ENCODE results near the gene FAM76A.
"Not testable (repeated sequence)": the region's sequence is repeated elsewhere in the genome, so short reads cannot be mapped to it uniquely, and the experiment has no call there.

The FAM76A gene

DNA sequence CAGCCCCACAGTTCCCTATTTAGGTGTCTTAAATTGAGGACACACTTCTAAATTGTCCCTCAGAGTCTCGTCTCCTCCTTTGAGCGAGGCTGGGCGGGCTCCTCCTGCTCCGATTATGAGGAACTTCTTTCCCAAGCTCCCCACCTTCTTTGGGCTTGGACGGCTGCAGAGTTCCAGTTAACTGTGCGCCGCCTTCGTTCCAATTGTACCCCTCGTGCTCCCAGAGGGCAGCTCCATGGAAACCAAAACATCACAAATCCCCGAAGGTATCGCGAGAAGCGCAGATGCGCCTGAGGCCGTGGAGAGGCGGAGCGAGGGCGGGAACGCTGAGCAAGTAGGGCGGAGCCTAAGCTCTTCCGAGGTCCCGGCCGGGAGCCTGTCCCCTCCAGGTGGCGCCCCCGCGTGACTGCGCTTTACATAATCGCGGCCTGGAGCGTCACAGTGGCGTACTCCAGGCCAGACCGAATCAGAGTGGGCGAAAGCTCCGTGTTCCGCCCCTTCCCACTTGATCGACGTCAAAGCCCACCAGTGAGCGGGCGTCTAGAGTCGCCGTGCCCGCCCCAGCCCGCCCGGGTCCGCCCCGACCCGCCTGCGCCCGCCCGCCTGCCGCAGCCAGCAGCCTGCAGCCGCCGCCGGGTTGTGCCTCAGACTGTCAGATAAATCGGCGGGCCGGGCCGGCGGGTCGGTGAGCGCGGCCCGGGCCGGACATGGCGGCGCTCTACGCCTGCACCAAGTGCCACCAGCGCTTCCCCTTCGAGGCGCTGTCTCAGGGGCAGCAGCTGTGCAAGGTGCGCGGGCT, at the start of gene FAM76A:
Gene FAM76A (plus strand): TSS at position 588 of the 799 bp plus-strand sequence. CDS start 120 bp downstream, at position 708.
- TF ChIP-seq, protein P1, sequence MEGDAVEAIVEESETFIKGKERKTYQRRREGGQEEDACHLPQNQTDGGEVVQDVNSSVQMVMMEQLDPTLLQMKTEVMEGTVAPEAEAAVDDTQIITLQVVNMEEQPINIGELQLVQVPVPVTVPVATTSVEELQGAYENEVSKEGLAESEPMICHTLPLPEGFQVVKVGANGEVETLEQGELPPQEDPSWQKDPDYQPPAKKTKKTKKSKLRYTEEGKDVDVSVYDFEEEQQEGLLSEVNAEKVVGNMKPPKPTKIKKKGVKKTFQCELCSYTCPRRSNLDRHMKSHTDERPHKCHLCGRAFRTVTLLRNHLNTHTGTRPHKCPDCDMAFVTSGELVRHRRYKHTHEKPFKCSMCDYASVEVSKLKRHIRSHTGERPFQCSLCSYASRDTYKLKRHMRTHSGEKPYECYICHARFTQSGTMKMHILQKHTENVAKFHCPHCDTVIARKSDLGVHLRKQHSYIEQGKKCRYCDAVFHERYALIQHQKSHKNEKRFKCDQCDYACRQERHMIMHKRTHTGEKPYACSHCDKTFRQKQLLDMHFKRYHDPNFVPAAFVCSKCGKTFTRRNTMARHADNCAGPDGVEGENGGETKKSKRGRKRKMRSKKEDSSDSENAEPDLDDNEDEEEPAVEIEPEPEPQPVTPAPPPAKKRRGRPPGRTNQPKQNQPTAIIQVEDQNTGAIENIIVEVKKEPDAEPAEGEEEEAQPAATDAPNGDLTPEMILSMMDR (conservative IDR thresholded peaks at IDR 0.05; ENCODE audit: control insufficient read depth, insufficient read depth, low read depth, low read length): peak; percentile 22
- DNase-seq (ENCODE audit: low read depth): peak; percentile 99
- peak within 1 kb of the TSS; percentile 84 for H3K4me3 ChIP-seq (ENCODE audit: control insufficient read depth, low read depth, low read length)

GRCh38 chr1:27676410-27676809, 49.4 kb upstream of the FAM76A start:
- no peak for DNase-seq (ENCODE audit: low read depth)
- H3K4me3 ChIP-seq (ENCODE audit: control insufficient read depth, low read depth, low read length): no peak overlapping the region
- TF ChIP-seq, protein P1 (conservative IDR thresholded peaks at IDR 0.05; ENCODE audit: control insufficient read depth, insufficient read depth, low read depth, low read length): no peak

- no peak overlapping the region for H3K4me3 ChIP-seq (ENCODE audit: control insufficient read depth, low read depth, low read length)
- TF ChIP-seq, protein P1 (conservative IDR thresholded peaks at IDR 0.05; ENCODE audit: control insufficient read depth, insufficient read depth, low read depth, low read length): no peak
- no peak for DNase-seq (ENCODE audit: low read depth)
These were observed 47.0 kb upstream of the FAM76A start for GRCh38 chr1:27678747-27679146.

DNA sequence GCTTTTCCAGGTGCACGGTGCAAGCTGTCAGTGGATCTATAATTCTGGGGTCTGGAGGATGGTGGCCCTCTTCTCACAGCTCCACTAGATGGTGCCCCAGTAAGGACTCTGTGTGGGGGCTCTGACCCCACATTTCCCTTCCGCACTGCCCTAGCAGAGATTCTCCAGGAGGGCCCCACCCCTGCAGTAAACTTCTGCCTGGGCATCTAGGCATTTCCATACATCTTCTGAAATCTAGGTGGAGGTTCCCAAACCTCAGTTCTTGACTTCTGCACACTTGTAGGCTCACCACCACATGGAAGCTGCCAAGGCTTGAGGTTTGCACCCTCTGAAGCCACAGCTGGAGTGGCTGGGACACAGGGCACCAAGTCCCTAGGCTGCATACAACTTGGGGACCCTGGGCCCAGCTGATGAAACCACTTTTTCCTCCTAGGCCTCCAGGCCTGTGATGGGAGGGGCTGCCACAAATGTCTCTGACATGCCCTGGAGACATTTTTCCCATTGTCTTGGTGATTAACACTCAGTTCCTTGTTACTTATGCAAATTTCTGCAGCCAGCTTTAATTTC, 45.5 kb upstream of the FAM76A start:
- not testable (repeated sequence) for H3K4me3 ChIP-seq (ENCODE audit: control insufficient read depth, low read depth, low read length); DNase-seq (ENCODE audit: low read depth)

DNA sequence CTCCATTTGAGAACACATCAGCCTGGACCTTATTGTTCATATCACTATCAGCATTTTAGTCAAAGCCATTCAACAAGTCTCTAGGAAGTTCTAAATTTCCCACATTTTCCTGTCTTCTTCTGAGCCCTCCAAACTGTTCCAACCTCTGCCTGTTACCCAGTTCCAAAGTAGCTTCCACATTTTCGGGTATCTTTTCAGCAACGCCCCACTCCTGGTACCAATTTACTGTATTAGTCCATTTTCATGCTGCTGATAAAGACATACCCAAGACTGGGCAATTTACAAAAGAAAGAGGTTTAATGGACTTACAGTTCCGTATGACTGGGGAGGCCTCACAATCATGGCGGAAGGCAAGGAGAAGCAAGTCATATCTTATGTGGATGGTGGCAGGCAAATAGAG, 44.2 kb upstream of the FAM76A start:
- not testable (repeated sequence) for H3K4me3 ChIP-seq (ENCODE audit: control insufficient read depth, low read depth, low read length); DNase-seq (ENCODE audit: low read depth)

DNA sequence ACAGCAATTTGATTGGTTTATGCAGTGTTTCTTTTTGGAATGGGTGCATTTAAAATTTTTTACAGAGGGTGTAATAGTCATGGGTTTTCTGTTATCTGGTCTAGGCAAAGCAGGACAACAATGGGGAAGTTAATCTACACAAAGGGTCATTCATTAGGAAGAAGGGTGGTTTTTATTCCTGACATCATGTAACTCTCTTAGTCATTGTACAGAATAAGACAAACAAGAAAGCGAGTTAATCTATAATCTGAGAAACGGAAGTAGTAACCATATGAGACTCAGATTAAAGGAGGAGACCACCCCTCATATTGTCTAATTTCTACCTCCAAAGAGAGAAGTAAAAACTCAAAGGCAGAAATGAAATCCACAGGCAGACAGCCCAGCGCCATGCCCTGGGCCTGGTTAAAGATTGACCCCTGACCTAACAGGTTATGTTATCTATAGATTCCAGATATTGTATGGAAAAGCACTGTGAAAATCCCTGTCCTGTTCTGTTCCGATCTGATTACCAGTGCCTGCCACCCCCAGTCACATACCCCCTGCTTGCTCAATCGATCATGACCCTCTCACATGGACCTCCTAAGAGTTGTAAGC, 43.3 kb upstream of the FAM76A start:
- TF ChIP-seq, protein P1 (conservative IDR thresholded peaks at IDR 0.05; ENCODE audit: control insufficient read depth, insufficient read depth, low read depth, low read length): no peak
- DNase-seq (ENCODE audit: low read depth): no peak
- H3K4me3 ChIP-seq (ENCODE audit: control insufficient read depth, low read depth, low read length): no peak overlapping the region

DNA sequence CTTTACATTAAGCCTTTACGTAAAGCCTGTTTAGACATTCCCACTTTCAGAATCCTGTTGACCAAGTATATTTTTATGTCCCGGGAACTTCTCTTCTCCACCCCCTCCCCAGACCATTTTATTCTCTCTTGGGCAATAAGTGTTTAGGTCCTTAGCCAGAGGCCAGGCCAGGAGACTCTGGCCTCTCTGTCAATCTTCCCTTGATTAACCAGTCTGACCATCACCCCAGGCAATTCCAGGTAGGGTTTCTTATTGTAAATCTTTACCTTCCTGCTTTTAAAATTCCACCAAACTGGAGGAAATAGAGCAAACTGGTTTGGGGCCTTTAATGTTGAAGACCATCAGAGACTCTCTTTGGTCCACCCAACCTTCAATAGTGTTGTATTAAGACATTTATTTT, 41.6 kb upstream of the FAM76A start:
- TF ChIP-seq, protein P1 (conservative IDR thresholded peaks at IDR 0.05; ENCODE audit: control insufficient read depth, insufficient read depth, low read depth, low read length): no peak
- H3K4me3 ChIP-seq (ENCODE audit: control insufficient read depth, low read depth, low read length): no peak overlapping the region
- DNase-seq (ENCODE audit: low read depth): no peak
